K562 (cell line): ENCODE results near the gene PBX1. TPM values are rescaled to one million over a fixed set of nuclear protein-coding genes. Genes with fewer than 3 reads are reported as not detected.

Source experiments
- ATAC-seq: fragments of 200-7000 bp; cut with Tn5 transposase; 3 replicates; pipeline ENCODE4 v1.9.1; 2020; ENCODE audit warnings: moderate library complexity
- BruUV-seq: library from RNA; stranded (reverse); fragments of 400-500 nt; replicated peaks from 2 replicates; lab custom pipeline; 2021; lab: Mats Ljungman, UMichigan
- CTCF ChIA-PET: fragments of 300-600 bp; formaldehyde crosslinking; extraction: SDS; loops from one replicate; lab custom pipeline; 2021; ENCODE audit warnings: low intra/inter-chr PET ratio; lab: Yijun Ruan, JAX
- POLR2A ChIA-PET: fragments of 300-600, 350-650 bp; sonication (Branson Sonifier 250); formaldehyde crosslinking; extraction: SDS; loops from one replicate; lab custom pipeline; 2021; ENCODE audit warnings: antibody characterized with exemption, inconsistent platforms; lab: Yijun Ruan, JAX
- DNase-seq, 4 experiments: peaks; one replicate each; pipeline versions ENCODE4 v3.0.0 to v3.0.0-alpha.2; 2011 to 2018; ENCODE audit warnings: low spot score in 3 of 4, mixed read lengths in 3 of 4; ENCODE audit errors: extremely low read depth in 1 of 4
- FAIRE-seq: peaks from 2 replicates; lab custom pipeline; 2011; peaks lifted over from hg19 to GRCh38; lab: Jason Lieb, UNC
- H2AFZ ChIP-seq: 2 replicates; pipeline ENCODE4 v1.6.0; 2011; ENCODE audit warnings: low read depth, low read length, control low read depth, inconsistent platforms
- H3K27ac ChIP-seq: fragments of 200-600 bp; 3 replicates; pipeline ENCODE4 v1.8.0; 2011; ENCODE audit warnings: low read depth, mild to moderate bottlenecking, control low read depth, inconsistent platforms, low read length, moderate library complexity, mixed read lengths; ENCODE audit errors: extremely low read depth
- H3K27me3 ChIP-seq, 2 experiments: fragments of 300-600 bp in 1 of 2; 2 replicates in 1 of 2; 3 replicates in 1 of 2; pipeline versions ENCODE4 v1.6.0 to v1.8.0; 2011; ENCODE audit warnings: inconsistent platforms in 2 of 2, low read length in 2 of 2, mild to moderate bottlenecking in 1 of 2, mixed read lengths in 1 of 2, moderate library complexity in 1 of 2; ENCODE audit not compliant: control insufficient read depth in 2 of 2, insufficient read depth in 2 of 2
- H3K36me3 ChIP-seq: fragments of 300-600 bp; 3 replicates; pipeline ENCODE4 v1.8.0; 2011; ENCODE audit warnings: mild to moderate bottlenecking, low read length, inconsistent platforms; ENCODE audit not compliant: control insufficient read depth, insufficient read depth
- H3K4me1 ChIP-seq, 2 experiments: fragments of 200-600 bp in 1 of 2; replicated peaks in 1 of 2; 2 replicates in 1 of 2; 3 replicates in 1 of 2; pipeline versions ENCODE4 v1.5.1 to v1.8.0; 2011; ENCODE audit warnings: inconsistent platforms in 2 of 2, low read length in 2 of 2, mild to moderate bottlenecking in 1 of 2, mixed read lengths in 1 of 2, moderate library complexity in 1 of 2; ENCODE audit not compliant: control insufficient read depth in 2 of 2, insufficient read depth in 2 of 2
- H3K4me2 ChIP-seq: 2 replicates; pipeline ENCODE4 v1.6.1; 2011; ENCODE audit warnings: low read length, control low read depth, inconsistent platforms, mixed read lengths; ENCODE audit not compliant: insufficient read depth
- H3K4me3 ChIP-seq: fragments of 200-600 bp; sonication (generic), shearing (Covaris generic); 2 replicates; pipeline ENCODE4 v1.5.1; 2016; ENCODE audit warnings: control low read depth, inconsistent platforms
- H3K79me2 ChIP-seq: fragments of 200-600 bp; 3 replicates; pipeline ENCODE4 v1.8.0; 2011; ENCODE audit warnings: low read length, inconsistent platforms; ENCODE audit not compliant: control insufficient read depth, insufficient read depth
- H3K9ac ChIP-seq, 2 experiments: 2 replicates each; pipeline versions ENCODE4 v1.6.0 to v1.6.1; 2011; ENCODE audit warnings: low read depth in 2 of 2, low read length in 2 of 2, control low read depth in 1 of 2, inconsistent platforms in 1 of 2, mild to moderate bottlenecking in 1 of 2, mixed read lengths in 1 of 2; ENCODE audit not compliant: insufficient read depth in 1 of 2
- H3K9me1 ChIP-seq: one replicate; pipeline ENCODE4 v1.6.0; 2011; ENCODE audit warnings: inconsistent platforms, mild to moderate bottlenecking, low read length, moderate library complexity; ENCODE audit not compliant: control insufficient read depth, insufficient read depth
- H3K9me3 ChIP-seq: replicated peaks from 2 replicates; pipeline ENCODE4 v1.5.1; 2011; ENCODE audit warnings: low read depth, low read length, inconsistent platforms; ENCODE audit not compliant: control insufficient read depth, insufficient read depth
- H4K20me1 ChIP-seq: replicated peaks from 2 replicates; pipeline ENCODE4 v1.6.1; 2011; ENCODE audit warnings: low read length, inconsistent platforms, mixed read lengths; ENCODE audit not compliant: control insufficient read depth, insufficient read depth
- ARHGAP35 ChIP-seq: fragments of 450-650 bp; IDR thresholded peaks from 2 replicates; pipeline ENCODE4 v1.6.1; 2018; ENCODE audit not compliant: partially characterized antibody
- FOXA3 ChIP-seq, 2 experiments: fragments of 450-650 bp in 1 of 2; sonication (generic) in 1 of 2; formaldehyde crosslinking; IDR thresholded peaks in 1 of 2; conservative IDR thresholded peaks in 1 of 2; 2 replicates each; pipeline versions ENCODE4 v1.4.0 to v1.8.0; 2020 to 2022; ENCODE audit warnings: mild to moderate bottlenecking in 2 of 2, missing genetic modification reagents in 1 of 2
- LARP7 ChIP-seq: fragments of 450-650 bp; IDR thresholded peaks from 2 replicates; pipeline ENCODE4 v1.6.1; 2016
- NBN ChIP-seq: fragments of 450-650 bp; IDR thresholded peaks from 2 replicates; pipeline ENCODE4 v1.6.1; 2016; ENCODE audit warnings: low read depth, mild to moderate bottlenecking
- YBX1 ChIP-seq: fragments of 450-650 bp; IDR thresholded peaks from 2 replicates; pipeline ENCODE4 v1.7.1; 2016; ENCODE audit warnings: mild to moderate bottlenecking
- ZEB2 ChIP-seq: fragments of 450-650 bp; IDR thresholded peaks from 2 replicates; pipeline ENCODE4 v1.6.1; 2016
- ZNF707 ChIP-seq: fragments of 250-450 bp; sonication (Bioruptor Pico); conservative IDR thresholded peaks from 2 replicates; pipeline ENCODE4 v1.8.0; 2022; ENCODE audit warnings: inconsistent platforms, mild to moderate bottlenecking, moderate library complexity
- WGBS: fragments of 100-300 bp; shearing (Covaris generic); methylation state at CpG from one replicate; pipeline ENCODE4 v1.1.6; 2016; ENCODE audit warnings: low coverage, mixed read lengths; ENCODE audit not compliant: insufficient coverage; ENCODE audit errors: missing lambda C conversion rate; 5-methylcytosine and 5-hydroxymethylcytosine counted together
- in situ Hi-C: fragments of 300-500 bp; cut with MboI; formaldehyde crosslinking; loops from 4 replicates; pipeline ENCODE4 v1.15.0; 2018; ENCODE audit warnings: inconsistent platforms, mixed read lengths
- intact Hi-C: fragments of 100-400 bp; cut with micrococcal nuclease; formaldehyde crosslinking; loops from 2 replicates; pipeline ENCODE4 v1.14.2; 2022
- polyA plus RNA-seq, 8 experiments: library from polyadenylated mRNA; depleted of rRNA in 4 of 8; stranded (reverse) in 5 of 8; unstranded in 3 of 8; fragments of >200 nt; fragmentation: Nextera tagmentation in 2 of 8; fragmentation: Illumina TruSeq in 1 of 8; extraction: Ambion mirVana in 2 of 8; extraction: Trizol in 1 of 8; gene quantifications; 2 replicates each; pipeline versions ENCODE4 v1.2.1 to v1.2.3, GENCODE V29; 2011 to 2014; ENCODE audit warnings: inconsistent platforms in 1 of 8, missing spikeins in 1 of 8
- total RNA-seq, 7 experiments: library from RNA; depleted of rRNA in 6 of 7; stranded (reverse); fragments of >200 nt in 6 of 7; fragmentation: Illumina TruSeq in 2 of 7; extraction: Trizol in 2 of 7; gene quantifications; 2 replicates each; pipeline versions ENCODE4 v1.2.1 to v1.2.3, GENCODE V29; 2011 to 2021; ENCODE audit warnings: low replicate concordance in 1 of 7

The PBX1 gene
- total and polyA plus RNA-seq, 9 of the 15 experiments (the other 6 are each of a cell fraction or from before 2014, with no cell fraction given), result 0.03 to 0.62 (median 0.17) TPM

DNA sequence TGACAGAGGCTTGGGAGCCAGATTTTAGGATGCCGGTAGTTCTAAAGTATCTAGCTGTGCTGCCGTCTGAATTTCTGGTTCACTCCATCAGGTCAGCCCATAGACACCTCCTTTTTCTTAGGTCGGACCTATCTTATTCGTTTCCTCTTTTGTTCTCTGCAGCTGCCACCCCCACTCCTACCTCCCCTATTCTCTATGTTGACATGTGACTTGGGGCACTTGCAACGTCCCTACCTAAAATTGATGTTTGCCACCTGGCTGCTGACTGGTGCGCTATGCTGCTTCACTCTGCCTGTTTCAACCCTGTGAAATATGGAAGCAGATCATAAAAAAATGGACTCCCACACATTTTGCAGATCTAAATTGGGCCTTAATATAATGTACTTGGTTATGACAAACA lies 55.3 kb downstream of the PBX1 start:
- BruUV-seq, result no TSS peak
- CTCF ChIA-PET, result no interaction called here
- Histone ChIP-seq H3K79me2 (no peaks in the 10 kb centered on the region), H3K27me3 (peaks cover 0 to 10% of the 10 kb centered on the region in 2 experiments; a peak in 2 of 5 replicates), H3K4me1 (no peaks in the 10 kb centered on the region), H3K9me1 (no peaks in the 10 kb centered on the region), H4K20me1 (no peaks in the 10 kb centered on the region), H3K27ac (no peak overlapping the region), H3K4me3 (no peak overlapping the region), H3K4me2 (no peak overlapping the region), H3K36me3 (no peaks in the 10 kb centered on the region), H2AFZ (no peak overlapping the region), H3K9me3 (no peaks in the 10 kb centered on the region), H3K9ac (no peak overlapping the region)
- in situ Hi-C loops (loop anchor here (10.0 kb wide), 1 partner anchor 1200 kb away; no protein-coding TSS in a partner anchor), intact Hi-C loops (loop anchor here (10.0 kb wide), 1 partner anchor 520 kb away; no protein-coding TSS in a partner anchor)
- no peak for ATAC-seq
- no peak for DNase-seq
- POLR2A ChIA-PET, result no interaction called here
- no peak for TF ChIP-seq NBN
- TF ChIP-seq FOXA3 (CRISPR knock-in tag; conservative IDR thresholded peaks at IDR 0.05 in 1 of 2, IDR thresholded peaks at IDR 0.05 in 1 of 2), result no peak
- no peak for TF ChIP-seq ZEB2
- no peak for TF ChIP-seq ZNF707 (CRISPR knock-in tag)
- no peak for TF ChIP-seq LARP7
- TF ChIP-seq ARHGAP35, result no peak
- no peak for TF ChIP-seq YBX1
- WGBS, result 0% methylated on average over 6 of the region's 6 CpGs
- no peak for FAIRE-seq
